Natural killer cell (primary cell): ENCODE data around the gene RAB11FIP5. TPM values are rescaled to one million over a fixed set of nuclear protein-coding genes. Genes with fewer than 3 reads are reported as not detected.

Source experiments
- ATAC-seq, 3 donors: fragments of 150-1000 bp in 2 of 3; fragments of 200-7000 bp in 1 of 3; cut with Tn5 transposase; 1 replicate in 1 of 3; 2 replicates in 2 of 3; pipeline ENCODE4 v1.10.0; 2021; ENCODE audit warnings: mild to moderate bottlenecking in 2 of 3, moderate library complexity in 2 of 3
- DNase-seq, 2 donors: peaks; one replicate each; pipeline versions ENCODE4 v3.0.0 to v3.0.0-alpha.2; 2013 to 2021; ENCODE audit warnings: mixed read lengths in 1 of 2
- H3K27ac ChIP-seq: one replicate; pipeline ENCODE4 v1.5.1; 2013; ENCODE audit warnings: mild to moderate bottlenecking, low read length
- H3K27me3 ChIP-seq: one replicate; pipeline ENCODE4 v1.6.1; 2013; ENCODE audit warnings: low read length; ENCODE audit not compliant: control insufficient read depth, insufficient read depth
- H3K36me3 ChIP-seq: one replicate; pipeline ENCODE4 v1.6.1; 2013; ENCODE audit warnings: low read length; ENCODE audit not compliant: control insufficient read depth, insufficient read depth
- H3K4me1 ChIP-seq: one replicate; pipeline ENCODE4 v1.6.1; 2013; ENCODE audit warnings: low read length; ENCODE audit not compliant: control insufficient read depth, insufficient read depth
- H3K4me3 ChIP-seq: one replicate; pipeline ENCODE4 v1.5.1; 2013; ENCODE audit warnings: low read length
- H3K9me3 ChIP-seq: one replicate; pipeline ENCODE4 v1.6.1; 2013; ENCODE audit warnings: low read length; ENCODE audit not compliant: control insufficient read depth, insufficient read depth
- H3K27ac Mint-ChIP-seq, 2 donors: one replicate each; pipeline ENCODE4 v1.8.0; 2022; ENCODE audit warnings: mild to moderate bottlenecking in 2 of 2, mixed read lengths in 2 of 2, moderate library complexity in 1 of 2
- H3K27me3 Mint-ChIP-seq, 2 donors: one replicate each; pipeline ENCODE4 v1.8.0; 2022; ENCODE audit warnings: low read depth in 2 of 2, mixed read lengths in 2 of 2
- H3K36me3 Mint-ChIP-seq: one replicate; pipeline ENCODE4 v1.8.0; 2022; ENCODE audit warnings: mixed read lengths
- H3K4me1 Mint-ChIP-seq, 2 donors: one replicate each; pipeline ENCODE4 v1.8.0; 2022; ENCODE audit warnings: mixed read lengths in 2 of 2
- H3K4me3 Mint-ChIP-seq: one replicate; pipeline ENCODE4 v1.8.0; 2022; ENCODE audit warnings: mild to moderate bottlenecking, moderate library complexity, mixed read lengths
- H3K9me3 Mint-ChIP-seq, 2 donors: one replicate each; pipeline ENCODE4 v1.8.0; 2022; ENCODE audit warnings: mixed read lengths in 2 of 2
- CTCF ChIP-seq: fragments of 200-600 bp; IDR thresholded peaks from one replicate; pipeline ENCODE4 v1.8.0; 2022; ENCODE audit warnings: antibody characterized with exemption
- WGBS: methylation state at CpG from one replicate; pipeline ENCODE4 v1.1.7; 2013; ENCODE audit warnings: missing lambda C conversion rate; ENCODE audit not compliant: insufficient coverage; 5-methylcytosine and 5-hydroxymethylcytosine counted together
- intact Hi-C: fragments of 100-400 bp; cut with micrococcal nuclease; formaldehyde crosslinking; loops from one replicate; pipeline ENCODE4 v1.14.2; 2022
- total RNA-seq, 4 donors: library from RNA; stranded (reverse); fragments of 120-200 nt in 1 of 4; gene quantifications; one replicate each; pipeline versions ENCODE4 v1.2.3 to v1.2.4, GENCODE V29; 2013 to 2022

The RAB11FIP5 gene
- total RNA-seq, 3 donors from 2014 or later (not counting 1 experiment from before 2014, with no cell fraction given) = 4.9 to 15.9 (median 11.2) TPM

GRCh38 chr2:73092146-73092783 is 20.5 kb downstream of the RAB11FIP5 start:
- H3K4me1 ChIP-seq = no peaks in the 10 kb centered on the region
- intact Hi-C loops = no loop called here
- H3K27ac Mint-ChIP-seq = no peak overlapping the region
- H3K9me3 Mint-ChIP-seq = no peaks in the 10 kb centered on the region
- no peaks in the 10 kb centered on the region for H3K9me3 ChIP-seq
- no peaks in the 10 kb centered on the region for H3K36me3 ChIP-seq
- H3K4me1 Mint-ChIP-seq = no peaks in the 10 kb centered on the region
- DNase-seq (no peak), ATAC-seq (no peak)
- no peak for TF ChIP-seq CTCF
- 58% methylated on average over 5 of the region's 7 CpGs for WGBS
- H3K4me3 ChIP-seq = no peak overlapping the region
- H3K27me3 ChIP-seq = no peaks in the 10 kb centered on the region
- no peak overlapping the region for H3K27ac ChIP-seq
- no peak overlapping the region for H3K4me3 Mint-ChIP-seq
- H3K36me3 Mint-ChIP-seq = no peaks in the 10 kb centered on the region
- H3K27me3 Mint-ChIP-seq = peaks cover 0 to 1% of the 10 kb centered on the region in 2 donors

GRCh38 chr2:73091696-73092095 is 21.1 kb downstream of the RAB11FIP5 start:
- Histone ChIP-seq H3K4me3 (no peak overlapping the region), H3K4me1 (no peaks in the 10 kb centered on the region), H3K9me3 (no peaks in the 10 kb centered on the region), H3K27ac (no peak overlapping the region), H3K36me3 (no peaks in the 10 kb centered on the region), H3K27me3 (no peaks in the 10 kb centered on the region)
- intact Hi-C loops = no loop called here
- Mint-ChIP-seq H3K4me1 (no peaks in the 10 kb centered on the region), H3K36me3 (no peaks in the 10 kb centered on the region), H3K4me3 (no peak overlapping the region), H3K27me3 (no peaks in the 10 kb centered on the region), H3K27ac (no peak overlapping the region), H3K9me3 (no peaks in the 10 kb centered on the region)
- ATAC-seq = no peak
- 92% methylated on average over 11 of the region's 11 CpGs for WGBS
- TF ChIP-seq CTCF = no peak
- DNase-seq = no peak

GRCh38 chr2:73091164-73091563 is 21.6 kb downstream of the RAB11FIP5 start:
- no peak for TF ChIP-seq CTCF
- WGBS = 96% methylated on average over 6 of the region's 7 CpGs
- no peak overlapping the region for H3K4me3 ChIP-seq
- Mint-ChIP-seq H3K4me3 (no peak overlapping the region), H3K36me3 (no peaks in the 10 kb centered on the region), H3K27me3 (no peaks in the 10 kb centered on the region), H3K4me1 (no peaks in the 10 kb centered on the region), H3K27ac (no peak overlapping the region), H3K9me3 (no peaks in the 10 kb centered on the region)
- no peaks in the 10 kb centered on the region for H3K27me3 ChIP-seq
- no peak overlapping the region for H3K27ac ChIP-seq
- intact Hi-C loops = no loop called here
- H3K4me1 ChIP-seq = no peaks in the 10 kb centered on the region
- no peaks in the 10 kb centered on the region for H3K36me3 ChIP-seq
- ATAC-seq = no peak
- no peaks in the 10 kb centered on the region for H3K9me3 ChIP-seq
- no peak for DNase-seq
